ENCODE measurements around the gene INA. TPM values are rescaled to one million over a fixed set of nuclear protein-coding genes. Genes with fewer than 3 reads are reported as not detected.

INA gene
- total RNA-seq: not detected

- Histone ChIP-seq H3K9me3 (no peaks in the 10 kb centered on the region), H3K4me1 (peaks cover 0 to 16% (median 4%) of the 10 kb centered on the region in 4 donors), H3K36me3 (no peaks in the 10 kb centered on the region), H3K27me3 (peaks cover 0 to 68% of the 10 kb centered on the region in 2 donors), H3K4me3 (peak within 1 kb of the TSS in 2 of 4 donors; percentile 15 to 18), H3K27ac (no peak within 1 kb of the TSS)
- no peak for DNase-seq (ENCODE audit: low spot score in 2 of 2)
- WGBS, 2 donors: 0% methylated on average over 3 to 43 of the region's 105 CpGs
- TF ChIP-seq POLR2A (IDR thresholded peaks at IDR 0.05): no peak
- no peak for TF ChIP-seq EP300 (IDR thresholded peaks at IDR 0.05)
- no peak for TF ChIP-seq CTCF (IDR thresholded peaks at IDR 0.05)
Observed at GRCh38 chr10:103276896-103277712, at the start of gene INA. INA (plus strand) TSS chr10:103277138; CDS start chr10:103277212, 74 bp downstream.

- H3K4me1 ChIP-seq: peaks cover 0 to 6% (median 0%) of the 10 kb centered on the region in 4 donors
- H3K9me3 ChIP-seq: peaks cover 0 to 26% (median 4%) of the 10 kb centered on the region in 4 donors
- peaks cover 0 to 3% (median 0%) of the 10 kb centered on the region in 3 donors for H3K36me3 ChIP-seq
- no peak for TF ChIP-seq CTCF (IDR thresholded peaks at IDR 0.05)
- no peak for TF ChIP-seq EP300 (IDR thresholded peaks at IDR 0.05)
- no peak for TF ChIP-seq POLR2A (IDR thresholded peaks at IDR 0.05)
- H3K27me3 ChIP-seq: no peaks in the 10 kb centered on the region
- 83 to 84% methylated on average over 1 of the region's 1 CpG for WGBS, 2 donors
- DNase-seq (ENCODE audit: low spot score in 2 of 2): no peak
- H3K27ac ChIP-seq: no peak overlapping the region
- no peak overlapping the region for H3K4me3 ChIP-seq
Observed at GRCh38 chr10:103227416-103227815, 49.5 kb upstream of the INA start.

GRCh38 chr10:103231047-103231551, 45.8 kb upstream of the INA start:
- Histone ChIP-seq H3K4me1 (peaks cover 0 to 6% (median 0%) of the 10 kb centered on the region in 4 donors), H3K9me3 (no peaks in the 10 kb centered on the region), H3K36me3 (no peaks in the 10 kb centered on the region), H3K27me3 (no peaks in the 10 kb centered on the region), H3K4me3 (no peak overlapping the region), H3K27ac (peak overlapping the region in 1 of 4 donors; percentile 57)
- TF ChIP-seq EP300 (IDR thresholded peaks at IDR 0.05) (peak in 1 of 2 donors; percentile 14), POLR2A (IDR thresholded peaks at IDR 0.05) (no peak)
- WGBS, 2 donors: 23 to 39% methylated on average over 4 of the region's 4 CpGs
- DNase-seq (ENCODE audit: low spot score in 2 of 2): no peak

- H3K9me3 ChIP-seq: no peaks in the 10 kb centered on the region
- DNase-seq (ENCODE audit: low spot score in 2 of 2): no peak
- WGBS, 2 donors: 73 to 77% methylated on average over 3 of the region's 3 CpGs
- no peaks in the 10 kb centered on the region for H3K27me3 ChIP-seq
- no peaks in the 10 kb centered on the region for H3K36me3 ChIP-seq
- peaks cover 0 to 6% (median 0%) of the 10 kb centered on the region in 4 donors for H3K4me1 ChIP-seq
- H3K27ac ChIP-seq: no peak overlapping the region
- H3K4me3 ChIP-seq: no peak overlapping the region
- TF ChIP-seq CTCF (IDR thresholded peaks at IDR 0.05) (no peak), POLR2A (IDR thresholded peaks at IDR 0.05) (no peak), EP300 (IDR thresholded peaks at IDR 0.05) (no peak)
Observed at GRCh38 chr10:103232131-103232673, 44.7 kb upstream of the INA start.

GRCh38 chr10:103232772-103233488, 44.0 kb upstream of the INA start:
- TF ChIP-seq POLR2A (IDR thresholded peaks at IDR 0.05) (no peak), CTCF (IDR thresholded peaks at IDR 0.05) (no peak), EP300 (IDR thresholded peaks at IDR 0.05) (no peak)
- no peak overlapping the region for H3K4me3 ChIP-seq
- peaks cover 0 to 6% (median 0%) of the 10 kb centered on the region in 4 donors for H3K4me1 ChIP-seq
- H3K27me3 ChIP-seq: no peaks in the 10 kb centered on the region
- DNase-seq (ENCODE audit: low spot score in 2 of 2): no peak
- no peak overlapping the region for H3K27ac ChIP-seq
- 73% methylated on average over 7 of the region's 7 CpGs for WGBS, 2 donors
- no peaks in the 10 kb centered on the region for H3K9me3 ChIP-seq
- no peaks in the 10 kb centered on the region for H3K36me3 ChIP-seq

Measured in tibial nerve (tissue), 4 donors.